Measurements from ENCODE around the gene TSNAX. TPM values are rescaled to one million over a fixed set of nuclear protein-coding genes. Genes with fewer than 3 reads are reported as not detected.
A peak's percentile ranks its signal among the peaks of the same experiment; 100 is the strongest.
"Not testable (repeated sequence)": the region's sequence is repeated elsewhere in the genome, so short reads cannot be mapped to it uniquely, and the experiment has no call there.

TSNAX gene
- total and polyA plus RNA-seq, 9 of the 15 experiments (the other 6 are each of a cell fraction or from before 2014, with no cell fraction given), result 33.8 to 102 (median 61.2) TPM

GRCh38 chr1:231593264-231593663, 64.8 kb downstream of the TSNAX start:
- H3K9me3 ChIP-seq (replicated peaks; ENCODE audit: control insufficient read depth, insufficient read depth, low read depth, low read length); H3K9ac ChIP-seq (ENCODE audit: insufficient read depth in 1 of 2, low read depth in 2 of 2, low read length in 2 of 2); H3K9me1 ChIP-seq (ENCODE audit: control insufficient read depth, insufficient read depth, low read length); H3K36me3 ChIP-seq (ENCODE audit: control insufficient read depth, insufficient read depth, low read length); H3K27me3 ChIP-seq (ENCODE audit: control insufficient read depth in 2 of 2, insufficient read depth in 2 of 2, low read length in 2 of 2); H2AFZ ChIP-seq (ENCODE audit: low read depth, low read length); H3K27ac ChIP-seq (ENCODE audit: extremely low read depth, low read depth, low read length); in situ Hi-C loops (cut with MboI); H3K4me3 ChIP-seq; H3K79me2 ChIP-seq (ENCODE audit: control insufficient read depth, insufficient read depth, low read length); H3K4me1 ChIP-seq (replicated peaks in 1 of 2; ENCODE audit: control insufficient read depth in 2 of 2, insufficient read depth in 2 of 2, low read length in 2 of 2); DNase-seq (ENCODE audit: extremely low read depth in 1 of 4, low spot score in 3 of 4); FAIRE-seq; BruUV-seq (replicated peaks); H4K20me1 ChIP-seq (replicated peaks; ENCODE audit: control insufficient read depth, insufficient read depth, low read length); ATAC-seq; H3K4me2 ChIP-seq (ENCODE audit: insufficient read depth, low read length): not testable (repeated sequence)
- POLR2A ChIA-PET, result interaction anchor here (1.7 kb wide), 1 partner anchor 8 kb away, joined by 5 read pairs; no protein-coding TSS in a partner anchor
- WGBS (ENCODE audit: insufficient coverage, low coverage, missing lambda C conversion rate), result 68% methylated on average over 1 of the region's 1 CpG
- CTCF ChIA-PET (ENCODE audit: low intra/inter-chr PET ratio), result interaction anchor here (1.1 kb wide), 1 partner anchor 236 kb away, joined by 3 read pairs; no protein-coding TSS in a partner anchor
- intact Hi-C loops (cut with micrococcal nuclease), result loop anchor here (10.0 kb wide), 1 partner anchor 678 kb away; no protein-coding TSS in a partner anchor
- TF ChIP-seq ZNF184 (CRISPR knock-in tag; IDR thresholded peaks at IDR 0.05), result peak; percentile 75; the same call in 1 of the 2 replicates

GRCh38 chr1:231594123-231594522, 65.7 kb downstream of the TSNAX start:
- no peak overlapping the region for H3K9ac ChIP-seq (ENCODE audit: insufficient read depth in 1 of 2, low read depth in 2 of 2, low read length in 2 of 2)
- DNase-seq (ENCODE audit: extremely low read depth in 1 of 4, low spot score in 3 of 4) (no peak), FAIRE-seq (no peak), ATAC-seq (no peak)
- intact Hi-C loops (cut with micrococcal nuclease) (loop anchor here (10.0 kb wide), 1 partner anchor 679 kb away; no protein-coding TSS in a partner anchor), in situ Hi-C loops (cut with MboI) (no loop called here)
- no peaks in the 10 kb centered on the region for H3K27me3 ChIP-seq (ENCODE audit: control insufficient read depth in 2 of 2, insufficient read depth in 2 of 2, low read length in 2 of 2)
- H4K20me1 ChIP-seq (replicated peaks; ENCODE audit: control insufficient read depth, insufficient read depth, low read length), result no peaks in the 10 kb centered on the region
- TF ChIP-seq CEBPB (tag; IDR thresholded peaks at IDR 0.05), result peak; percentile 66
- no peak for TF ChIP-seq CEBPG (CRISPR knock-in tag; IDR thresholded peaks at IDR 0.05)
- peak; percentile 50 to 79; a peak in 3 of 4 replicates for TF ChIP-seq CEBPG (tag; conservative IDR thresholded peaks at IDR 0.05 in 1 of 2, IDR thresholded peaks at IDR 0.05 in 1 of 2)
- no peak for TF ChIP-seq ATF7 (IDR thresholded peaks at IDR 0.05)
- ChIA-PET CTCF (ENCODE audit: low intra/inter-chr PET ratio) (no interaction called here), POLR2A (no interaction called here)
- BruUV-seq (replicated peaks), result no TSS peak
- H2AFZ ChIP-seq (ENCODE audit: low read depth, low read length), result 0 out of 2 replicates have a peak overlapping the region, but pooled peaks have one; percentile 8
- 51% methylated on average over 2 of the region's 2 CpGs for WGBS (ENCODE audit: insufficient coverage, low coverage, missing lambda C conversion rate)
- H3K4me2 ChIP-seq (ENCODE audit: insufficient read depth, low read length), result no peak overlapping the region
- no peak overlapping the region for H3K27ac ChIP-seq (ENCODE audit: extremely low read depth, low read depth, low read length)
- no peaks in the 10 kb centered on the region for H3K9me1 ChIP-seq (ENCODE audit: control insufficient read depth, insufficient read depth, low read length)
- H3K9me3 ChIP-seq (replicated peaks; ENCODE audit: control insufficient read depth, insufficient read depth, low read depth, low read length), result no peaks in the 10 kb centered on the region
- H3K4me3 ChIP-seq, result no peak overlapping the region
- no peaks in the 10 kb centered on the region for H3K79me2 ChIP-seq (ENCODE audit: control insufficient read depth, insufficient read depth, low read length)
- H3K4me1 ChIP-seq (replicated peaks in 1 of 2; ENCODE audit: control insufficient read depth in 2 of 2, insufficient read depth in 2 of 2, low read length in 2 of 2), result no peaks in the 10 kb centered on the region; a peak in 1 of 5 replicates
- H3K36me3 ChIP-seq (ENCODE audit: control insufficient read depth, insufficient read depth, low read length), result no peaks in the 10 kb centered on the region
